HG02763 (cell line): ENCODE data around the gene IL32.

Experiments used
- ATAC-seq: cut with Tn5 transposase; IDR thresholded peaks from one replicate; pipeline ENCODE4 v1.9.1; 2021; ENCODE audit warnings: mild to moderate bottlenecking, moderate library complexity; ENCODE audit not compliant: unreplicated experiment

IL32 gene

DNA sequence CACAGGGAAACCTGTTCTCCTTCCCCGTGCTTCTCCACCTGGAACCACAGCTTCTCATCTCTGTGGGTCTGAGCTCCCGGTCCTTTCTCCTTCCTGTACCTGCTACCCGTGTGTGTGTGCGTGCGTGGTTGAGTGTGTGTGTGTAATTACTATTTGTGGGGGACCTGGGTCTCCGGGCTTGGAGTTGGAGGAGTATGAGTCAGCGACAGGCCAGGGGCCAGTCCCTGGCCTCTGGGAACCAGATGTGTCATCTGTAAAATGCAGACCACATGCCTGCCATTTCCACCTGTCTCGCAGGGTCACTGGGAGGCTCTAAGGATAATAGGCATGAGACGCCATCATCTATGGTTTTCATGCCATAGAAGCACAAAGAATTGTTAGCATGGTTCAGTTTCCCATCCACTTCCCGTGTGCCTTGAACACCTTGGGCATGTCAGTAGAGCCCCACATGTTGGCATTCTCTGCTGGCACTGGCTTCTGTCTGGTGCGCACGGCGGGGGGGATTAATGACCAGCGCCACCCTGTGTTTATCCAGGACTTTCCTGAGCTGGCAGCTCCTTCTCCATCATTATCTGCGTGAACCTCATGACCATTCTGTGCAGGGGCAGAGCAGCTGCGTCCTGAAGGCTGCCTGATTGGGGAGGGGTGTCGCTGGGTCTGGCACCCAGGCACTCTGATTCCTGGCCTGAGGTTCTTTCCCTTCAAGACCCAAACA, 48.5 kb downstream of the IL32 start:
- ATAC-seq, result no peak

DNA sequence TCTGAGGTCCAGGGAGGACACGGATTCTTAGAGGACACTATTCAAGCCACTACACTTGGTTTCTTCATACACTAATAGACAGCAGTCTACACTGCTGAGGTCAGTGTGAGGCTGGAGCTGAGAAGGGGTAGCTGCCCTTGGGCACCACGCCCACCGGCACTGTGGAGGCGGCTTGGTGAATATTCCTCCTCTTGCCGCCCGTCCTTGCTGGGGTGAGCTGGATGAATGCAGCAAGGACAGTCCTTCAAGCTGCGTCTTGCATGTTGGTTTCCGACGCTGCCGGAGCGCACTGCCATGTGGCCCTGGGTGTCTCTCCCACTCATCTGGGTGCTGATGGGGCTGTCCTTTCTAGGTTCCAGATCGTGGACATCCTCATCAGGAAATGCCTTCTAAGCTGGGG, 49.6 kb downstream of the IL32 start:
- no peak for ATAC-seq

DNA sequence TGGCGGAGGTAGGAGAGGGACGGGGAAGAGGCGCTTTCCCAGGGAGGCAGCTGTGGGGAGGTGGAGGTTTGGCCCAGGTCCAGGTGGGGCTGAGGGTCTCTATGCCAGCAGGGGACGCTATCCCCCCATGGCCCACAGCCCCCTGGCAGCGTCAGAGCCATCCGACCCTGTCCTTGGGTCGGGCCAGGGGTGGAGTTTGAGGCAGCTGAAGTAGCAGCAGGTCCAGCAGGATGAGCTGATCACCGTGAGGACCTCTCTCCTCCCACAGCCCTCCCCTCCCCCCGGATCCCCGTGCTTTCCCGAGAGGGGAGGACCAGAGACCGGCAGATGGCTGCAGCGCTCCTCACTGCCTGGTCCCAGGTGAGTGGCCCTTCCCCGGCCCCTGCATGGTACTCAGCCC, 50.1 kb downstream of the IL32 start:
- ATAC-seq, result no peak

DNA sequence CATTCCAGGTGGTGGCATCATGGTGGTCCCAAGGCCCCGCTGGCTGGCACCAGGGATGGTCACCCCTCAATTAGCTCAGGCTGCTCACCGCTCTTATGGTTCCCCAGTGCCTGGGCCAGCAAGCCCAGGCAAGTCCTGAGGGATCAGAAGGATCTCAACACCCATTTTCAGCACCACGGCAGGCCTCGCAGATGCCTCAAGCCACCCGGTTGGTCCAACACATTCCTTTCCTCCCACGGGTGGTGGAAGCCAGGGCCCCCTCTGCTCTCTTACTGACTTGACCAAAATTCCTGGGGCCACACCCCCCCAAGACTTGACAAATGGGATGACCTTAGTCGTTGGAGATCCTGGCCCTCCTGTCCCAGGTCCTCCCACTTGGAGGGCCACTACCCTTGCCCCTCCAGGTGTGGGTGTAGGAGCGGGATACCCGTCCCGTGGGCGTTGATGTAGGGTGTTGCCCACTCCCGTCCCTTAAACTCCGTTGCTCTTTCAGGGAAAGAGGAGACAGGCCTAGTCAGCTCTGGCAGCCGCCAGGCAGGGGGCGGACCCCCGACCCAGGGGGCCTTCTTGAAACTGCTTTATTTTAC, 52.9 kb downstream of the IL32 start:
- ATAC-seq, result no peak

DNA sequence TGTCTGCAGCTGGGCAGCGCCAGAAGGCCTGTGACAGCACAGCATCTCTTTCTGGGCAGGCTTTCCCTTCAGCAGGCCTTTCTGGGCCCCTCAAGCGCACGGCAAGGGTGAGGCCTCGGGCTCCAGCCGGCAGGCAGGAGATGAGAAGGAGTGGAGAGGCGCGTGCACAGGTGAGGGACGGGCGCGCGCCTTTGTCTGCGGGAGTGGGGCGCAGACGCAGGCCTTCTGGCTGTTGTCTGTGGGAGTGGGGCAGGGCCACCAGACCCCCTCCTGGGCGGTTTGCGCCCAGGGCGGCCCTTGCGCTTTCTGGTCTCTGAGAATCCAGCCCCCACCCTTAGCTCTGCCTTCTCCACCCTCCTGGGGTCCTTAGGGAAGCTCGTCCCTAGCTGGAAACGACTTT, 53.4 kb downstream of the IL32 start:
- ATAC-seq, result no peak
